ENCODE results near the gene MEG3.

MEG3 gene

DNA sequence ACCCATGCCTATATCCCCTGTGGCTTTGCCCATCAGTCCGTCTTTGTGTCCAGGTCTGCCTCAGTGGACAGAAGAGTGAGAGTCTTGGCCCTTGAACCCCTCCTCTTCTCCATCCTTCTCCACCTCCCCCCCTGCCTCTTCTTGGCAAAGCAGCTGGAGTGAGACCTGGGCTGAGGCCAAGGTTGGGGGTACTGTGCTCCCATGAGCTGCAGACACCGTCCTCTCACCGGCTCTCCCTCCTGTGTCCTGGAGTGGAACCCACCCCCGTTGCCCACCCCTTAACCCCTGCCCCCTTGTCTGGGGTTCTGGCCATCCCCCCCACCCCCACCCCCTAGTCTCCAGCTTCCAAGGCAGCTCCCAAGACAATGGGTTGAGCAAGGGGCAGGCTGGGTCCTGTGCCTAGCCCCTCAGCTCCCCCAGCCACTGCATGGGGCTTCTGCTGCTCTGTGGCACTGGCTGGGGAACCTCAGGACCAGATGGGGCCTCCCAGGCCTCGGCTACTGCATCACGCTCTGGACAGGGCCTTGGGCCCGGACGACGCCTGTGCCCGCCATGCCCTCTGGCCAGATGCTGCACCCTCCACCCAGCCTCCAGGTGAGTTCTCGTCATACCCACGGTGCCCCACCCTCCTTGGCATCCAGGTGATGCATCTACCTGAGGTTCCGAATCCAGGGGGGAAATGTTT is 41.9 kb downstream of the MEG3 start:
- TF ChIP-seq, protein P1, sequence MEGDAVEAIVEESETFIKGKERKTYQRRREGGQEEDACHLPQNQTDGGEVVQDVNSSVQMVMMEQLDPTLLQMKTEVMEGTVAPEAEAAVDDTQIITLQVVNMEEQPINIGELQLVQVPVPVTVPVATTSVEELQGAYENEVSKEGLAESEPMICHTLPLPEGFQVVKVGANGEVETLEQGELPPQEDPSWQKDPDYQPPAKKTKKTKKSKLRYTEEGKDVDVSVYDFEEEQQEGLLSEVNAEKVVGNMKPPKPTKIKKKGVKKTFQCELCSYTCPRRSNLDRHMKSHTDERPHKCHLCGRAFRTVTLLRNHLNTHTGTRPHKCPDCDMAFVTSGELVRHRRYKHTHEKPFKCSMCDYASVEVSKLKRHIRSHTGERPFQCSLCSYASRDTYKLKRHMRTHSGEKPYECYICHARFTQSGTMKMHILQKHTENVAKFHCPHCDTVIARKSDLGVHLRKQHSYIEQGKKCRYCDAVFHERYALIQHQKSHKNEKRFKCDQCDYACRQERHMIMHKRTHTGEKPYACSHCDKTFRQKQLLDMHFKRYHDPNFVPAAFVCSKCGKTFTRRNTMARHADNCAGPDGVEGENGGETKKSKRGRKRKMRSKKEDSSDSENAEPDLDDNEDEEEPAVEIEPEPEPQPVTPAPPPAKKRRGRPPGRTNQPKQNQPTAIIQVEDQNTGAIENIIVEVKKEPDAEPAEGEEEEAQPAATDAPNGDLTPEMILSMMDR (IDR thresholded peaks at IDR 0.05; ENCODE audit: borderline replicate concordance, control extremely low read depth, extremely low read depth, insufficient read depth, missing control alignments): no peak
- no peak for DNase-seq (ENCODE audit: low spot score)
- in situ Hi-C loops (cut with MboI; ENCODE audit: low sequenced_read_pairs, unreplicated experiment): no loop called here

DNA sequence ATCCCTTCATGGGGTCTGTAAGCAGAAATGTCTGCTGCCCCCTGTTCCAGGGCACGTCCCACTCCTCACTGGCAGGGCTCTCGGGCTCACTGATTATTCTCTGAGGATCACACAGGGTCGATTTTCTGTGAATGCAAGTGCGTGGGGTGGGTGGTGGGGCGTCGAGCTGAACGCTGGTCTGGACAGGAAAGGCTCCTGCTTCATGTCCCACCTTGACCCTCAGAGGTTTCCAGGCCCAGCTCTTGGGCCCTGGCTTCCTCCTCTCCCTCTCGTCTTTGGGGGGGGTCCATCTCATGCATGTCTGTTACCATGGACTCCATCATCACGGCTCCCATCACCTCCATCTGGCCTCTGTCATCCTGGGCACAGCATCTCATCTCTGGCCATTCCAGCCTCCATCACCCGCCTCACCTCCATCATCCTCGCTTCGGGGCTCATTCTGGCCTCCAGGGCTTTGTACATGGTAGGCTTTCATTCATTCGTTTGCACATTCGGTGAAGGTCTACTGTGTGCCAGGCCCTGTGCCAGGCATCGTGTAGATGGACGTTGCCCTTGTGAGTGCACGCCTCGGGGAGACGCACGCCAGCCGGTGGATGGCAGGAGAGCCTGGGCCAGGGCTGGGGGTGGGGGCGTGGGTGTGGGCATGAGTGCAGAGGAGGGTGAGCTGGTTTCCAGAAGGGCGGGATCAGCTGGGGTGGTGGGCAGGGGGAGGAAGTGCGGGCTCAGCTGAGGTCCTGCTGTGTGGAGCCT is 42.9 kb downstream of the MEG3 start:
- TF ChIP-seq, protein P1 (IDR thresholded peaks at IDR 0.05; ENCODE audit: borderline replicate concordance, control extremely low read depth, extremely low read depth, insufficient read depth, missing control alignments): no peak
- DNase-seq (ENCODE audit: low spot score): no peak
- in situ Hi-C loops (cut with MboI; ENCODE audit: low sequenced_read_pairs, unreplicated experiment): no loop called here

DNA sequence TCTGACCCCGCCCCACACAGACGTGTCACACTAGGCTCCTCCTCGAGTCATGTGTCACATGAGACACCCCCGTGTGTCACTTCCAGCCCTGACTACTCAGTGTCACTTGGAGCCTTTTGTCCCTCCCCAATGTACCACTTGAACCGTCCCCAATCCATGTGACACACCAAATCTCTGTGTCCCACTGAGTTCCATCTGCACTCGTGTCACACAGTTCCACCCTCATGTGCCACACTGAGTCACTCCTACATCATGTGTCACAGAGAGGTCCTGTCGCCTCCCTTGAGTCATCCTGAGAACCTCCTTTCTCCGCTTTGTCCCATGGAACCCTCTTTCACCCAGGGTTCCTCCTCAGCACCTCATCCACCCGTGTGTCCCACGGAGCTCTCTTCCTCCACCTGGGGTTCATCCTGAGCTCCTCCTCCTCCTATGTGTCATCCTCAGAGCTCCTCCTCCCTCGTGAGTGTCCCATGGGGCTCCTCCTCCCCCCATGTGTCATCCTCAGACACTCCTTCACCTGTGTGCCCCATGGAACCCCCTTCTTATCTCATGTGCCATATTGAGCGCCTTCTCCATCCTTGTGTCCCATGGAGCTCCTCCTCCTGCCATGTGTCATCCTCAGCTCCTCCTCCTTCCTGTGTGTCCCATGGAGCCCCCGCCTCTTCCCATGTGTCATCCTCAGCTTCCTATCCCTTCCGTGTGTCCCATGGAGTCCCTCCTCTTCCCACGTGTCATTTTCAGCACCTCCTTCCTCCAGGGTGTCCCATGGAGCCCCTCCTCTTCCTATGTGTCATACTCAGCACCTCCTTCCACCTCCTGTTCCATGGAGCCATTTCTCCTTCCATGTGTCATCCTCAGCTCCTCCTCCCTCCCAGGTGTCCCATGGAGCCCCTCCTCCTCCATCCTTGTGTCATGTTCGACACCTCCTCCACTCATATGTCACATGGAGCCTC is 45.6 kb downstream of the MEG3 start:
- TF ChIP-seq, protein P1 (IDR thresholded peaks at IDR 0.05; ENCODE audit: borderline replicate concordance, control extremely low read depth, extremely low read depth, insufficient read depth, missing control alignments): no peak
- DNase-seq (ENCODE audit: low spot score): no peak
- in situ Hi-C loops (cut with MboI; ENCODE audit: low sequenced_read_pairs, unreplicated experiment): no loop called here

DNA sequence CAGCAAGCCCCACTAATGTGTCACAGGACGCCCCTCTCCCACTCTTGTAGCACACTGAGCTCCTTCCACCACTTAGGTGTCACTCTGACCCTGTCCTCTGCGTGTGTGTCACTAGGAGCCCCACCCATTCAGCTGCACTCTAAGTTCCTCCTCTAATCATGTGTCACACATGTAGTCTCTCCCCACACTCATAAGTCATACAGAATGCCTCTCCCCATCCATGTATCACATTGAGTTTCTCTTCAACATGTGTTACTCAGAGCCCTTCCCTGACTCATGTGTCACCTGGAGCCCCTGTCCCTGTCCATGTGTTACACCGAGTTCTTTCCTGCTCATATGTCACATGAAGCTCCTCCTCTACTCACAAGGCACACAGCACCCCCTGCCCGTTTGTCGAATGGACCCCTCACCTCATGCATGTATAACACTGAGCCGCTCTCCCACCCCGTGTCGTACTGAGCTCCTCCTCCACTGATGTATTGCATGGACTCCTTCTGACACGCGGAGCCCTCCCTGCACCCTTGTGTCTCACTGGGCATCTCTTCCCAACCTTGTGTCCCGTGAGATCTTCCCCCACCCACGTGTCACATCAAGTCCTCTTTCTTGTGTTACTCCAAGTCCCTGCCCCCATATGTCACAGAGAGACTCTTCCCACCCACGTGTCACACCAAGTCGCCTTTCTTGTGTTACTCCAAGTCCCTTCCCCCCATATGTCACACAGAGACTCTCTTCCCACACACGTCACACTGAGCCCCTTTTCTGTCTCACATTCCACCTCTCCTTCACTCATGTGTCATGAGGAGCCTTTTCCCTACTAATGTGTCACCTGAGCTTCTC is 46.6 kb downstream of the MEG3 start:
- DNase-seq (ENCODE audit: low spot score): no peak

DNA sequence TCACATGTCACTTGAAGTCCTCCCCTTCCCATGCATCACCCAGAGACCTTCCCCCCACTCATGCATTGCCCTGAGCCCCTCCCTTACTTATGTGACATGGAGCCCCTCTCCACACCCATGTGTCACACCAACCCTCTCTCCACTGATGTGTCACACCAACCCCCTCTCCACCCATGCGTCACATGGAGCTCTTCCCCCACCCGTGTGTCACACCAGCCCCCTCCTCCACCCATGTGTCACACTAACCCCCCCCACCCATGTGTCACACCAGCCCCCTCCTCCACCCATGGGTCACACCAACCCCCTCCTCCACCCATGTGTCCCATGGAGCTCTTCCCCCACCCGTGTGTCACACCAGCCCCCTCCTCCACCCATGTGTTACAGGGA is 47.2 kb downstream of the MEG3 start:
- TF ChIP-seq, protein P1 (IDR thresholded peaks at IDR 0.05; ENCODE audit: borderline replicate concordance, control extremely low read depth, extremely low read depth, insufficient read depth, missing control alignments): no peak
- in situ Hi-C loops (cut with MboI; ENCODE audit: low sequenced_read_pairs, unreplicated experiment): no loop called here
- peak; percentile 53 for DNase-seq (ENCODE audit: low spot score)

More for the DNA sequence above, 46.6 kb downstream of the MEG3 start:
- in situ Hi-C loops (cut with MboI; ENCODE audit: low sequenced_read_pairs, unreplicated experiment): no loop called here
- TF ChIP-seq, protein P1 (IDR thresholded peaks at IDR 0.05; ENCODE audit: borderline replicate concordance, control extremely low read depth, extremely low read depth, insufficient read depth, missing control alignments): no peak

Data from GM13976 (cell line).